HUES48 (cell line): Measurements from ENCODE around the gene CHDH.

Experiments used
- H3K27ac ChIP-seq: one replicate; pipeline ENCODE4 v1.7.0; 2013; ENCODE audit warnings: low read depth, low read length, inconsistent platforms
- H3K27me3 ChIP-seq: 2 replicates; pipeline ENCODE4 v1.6.1; 2013; ENCODE audit warnings: mild to moderate bottlenecking, low read length; ENCODE audit not compliant: control insufficient read depth, insufficient read depth
- H3K36me3 ChIP-seq: 2 replicates; pipeline ENCODE4 v1.6.1; 2013; ENCODE audit warnings: low read length; ENCODE audit not compliant: control insufficient read depth, insufficient read depth
- H3K4me1 ChIP-seq: 2 replicates; pipeline ENCODE4 v1.6.1; 2013; ENCODE audit warnings: mild to moderate bottlenecking, low read length; ENCODE audit not compliant: control insufficient read depth, insufficient read depth
- H3K4me3 ChIP-seq: 2 replicates; pipeline ENCODE4 v1.5.1; 2013; ENCODE audit warnings: mild to moderate bottlenecking, low read depth, low read length
- H3K9ac ChIP-seq: 2 replicates; pipeline ENCODE4 v1.6.1; 2013; ENCODE audit warnings: mild to moderate bottlenecking, low read depth, low read length, moderate library complexity
- H3K9me3 ChIP-seq: 2 replicates; pipeline ENCODE4 v1.6.1; 2013; ENCODE audit warnings: low read length; ENCODE audit not compliant: control insufficient read depth, insufficient read depth

Gene CHDH

DNA sequence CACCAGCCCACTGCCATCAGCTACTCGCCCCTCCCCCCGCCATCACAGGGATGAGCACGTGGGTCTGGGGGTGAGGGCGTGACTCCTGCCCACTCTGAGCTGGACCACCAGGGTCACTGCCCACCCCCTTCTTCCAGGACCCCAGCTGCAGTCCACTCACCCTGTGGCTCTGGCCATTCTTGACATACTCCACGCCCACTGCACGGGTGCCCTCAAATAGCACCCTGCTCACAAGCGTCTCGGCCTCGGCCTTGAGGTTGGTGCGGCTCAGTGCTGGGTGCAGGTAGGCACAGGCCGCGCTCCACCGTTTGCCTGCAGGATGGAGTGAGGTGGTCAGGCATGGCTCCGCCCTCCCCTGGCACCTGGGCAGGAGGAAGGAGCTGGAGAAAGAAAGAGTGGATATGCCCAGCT, 23.9 kb downstream of the CHDH start:
- H3K27ac ChIP-seq = no peak overlapping the region
- H3K9me3 ChIP-seq = no peaks in the 10 kb centered on the region
- no peak overlapping the region for H3K4me3 ChIP-seq
- H3K4me1 ChIP-seq = no peaks in the 10 kb centered on the region
- peaks cover 39% of the 10 kb centered on the region for H3K36me3 ChIP-seq
- no peak overlapping the region for H3K9ac ChIP-seq
- H3K27me3 ChIP-seq = no peaks in the 10 kb centered on the region

GRCh38 chr3:53821631-53822121, 24.5 kb downstream of the CHDH start:
- no peaks in the 10 kb centered on the region for H3K9me3 ChIP-seq
- H3K9ac ChIP-seq = no peak overlapping the region
- no peak overlapping the region for H3K27ac ChIP-seq
- no peaks in the 10 kb centered on the region for H3K4me1 ChIP-seq
- H3K4me3 ChIP-seq = no peak overlapping the region
- H3K36me3 ChIP-seq = peaks cover 42% of the 10 kb centered on the region
- no peaks in the 10 kb centered on the region for H3K27me3 ChIP-seq

- Histone ChIP-seq H3K4me1 (no peaks in the 10 kb centered on the region), H3K9ac (no peak overlapping the region), H3K27me3 (no peaks in the 10 kb centered on the region), H3K36me3 (peaks cover 47% of the 10 kb centered on the region), H3K4me3 (no peak overlapping the region), H3K9me3 (no peaks in the 10 kb centered on the region), H3K27ac (no peak overlapping the region)
These were observed 25.3 kb downstream of the CHDH start for GRCh38 chr3:53820756-53821580.

GRCh38 chr3:53820084-53820483, 26.1 kb downstream of the CHDH start:
- Histone ChIP-seq H3K9ac (no peak overlapping the region), H3K27ac (no peak overlapping the region), H3K9me3 (no peaks in the 10 kb centered on the region), H3K4me1 (no peaks in the 10 kb centered on the region), H3K4me3 (no peak overlapping the region), H3K27me3 (no peaks in the 10 kb centered on the region), H3K36me3 (peaks cover 49% of the 10 kb centered on the region)

GRCh38 chr3:53819163-53819868, 26.9 kb downstream of the CHDH start:
- H3K9me3 ChIP-seq = no peaks in the 10 kb centered on the region
- no peaks in the 10 kb centered on the region for H3K27me3 ChIP-seq
- H3K4me1 ChIP-seq = no peaks in the 10 kb centered on the region
- no peak overlapping the region for H3K4me3 ChIP-seq
- H3K27ac ChIP-seq = no peak overlapping the region
- H3K9ac ChIP-seq = no peak overlapping the region
- peaks cover 49% of the 10 kb centered on the region for H3K36me3 ChIP-seq

DNA sequence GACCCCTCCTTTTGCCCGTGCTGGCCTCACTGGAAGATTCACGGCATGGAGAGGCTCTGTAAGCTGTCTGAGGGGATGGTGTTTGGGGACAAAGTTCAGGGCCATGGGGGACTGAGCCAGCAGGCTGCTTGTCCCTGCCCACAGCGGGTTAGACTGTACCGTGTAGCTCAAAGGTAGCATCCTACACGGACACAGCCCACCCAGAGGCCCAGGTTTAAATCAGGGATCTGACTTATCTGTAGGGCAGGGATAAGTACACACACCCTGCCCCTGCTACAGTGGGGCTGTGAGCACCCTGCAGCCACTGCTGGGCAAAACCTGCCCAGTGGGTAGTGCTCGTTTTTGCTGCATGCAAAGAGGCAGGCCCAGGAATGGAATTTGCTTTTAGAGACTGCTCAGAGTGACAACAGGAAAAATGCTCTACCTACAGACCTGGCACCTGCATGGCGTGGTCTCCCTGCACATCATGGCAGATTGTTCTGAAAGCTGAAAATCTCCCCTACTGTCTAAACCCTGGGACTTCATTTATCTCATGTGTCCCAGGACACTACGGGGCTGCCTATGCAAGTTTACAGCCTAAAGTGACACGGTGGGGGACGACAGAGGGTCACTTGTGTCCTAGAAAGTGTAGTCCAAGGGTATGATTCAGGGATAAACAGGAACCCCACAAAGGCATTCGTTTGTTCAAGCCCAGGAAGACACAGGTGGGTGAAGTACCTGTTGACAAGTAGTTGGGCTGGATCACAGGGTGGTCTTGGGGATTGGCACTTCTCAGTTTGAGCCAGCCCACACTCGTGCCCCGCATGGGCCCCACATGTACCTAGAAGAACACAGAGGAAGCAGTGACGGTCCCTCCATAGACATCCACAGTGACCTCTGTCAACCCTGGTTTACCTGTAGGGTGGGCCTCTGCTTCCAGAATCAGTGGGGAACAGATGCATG, 27.7 kb downstream of the CHDH start:
- Histone ChIP-seq H3K9ac (no peak overlapping the region), H3K36me3 (peaks cover 49% of the 10 kb centered on the region), H3K4me3 (no peak overlapping the region), H3K27ac (no peak overlapping the region), H3K4me1 (no peaks in the 10 kb centered on the region), H3K27me3 (no peaks in the 10 kb centered on the region), H3K9me3 (no peaks in the 10 kb centered on the region)

DNA sequence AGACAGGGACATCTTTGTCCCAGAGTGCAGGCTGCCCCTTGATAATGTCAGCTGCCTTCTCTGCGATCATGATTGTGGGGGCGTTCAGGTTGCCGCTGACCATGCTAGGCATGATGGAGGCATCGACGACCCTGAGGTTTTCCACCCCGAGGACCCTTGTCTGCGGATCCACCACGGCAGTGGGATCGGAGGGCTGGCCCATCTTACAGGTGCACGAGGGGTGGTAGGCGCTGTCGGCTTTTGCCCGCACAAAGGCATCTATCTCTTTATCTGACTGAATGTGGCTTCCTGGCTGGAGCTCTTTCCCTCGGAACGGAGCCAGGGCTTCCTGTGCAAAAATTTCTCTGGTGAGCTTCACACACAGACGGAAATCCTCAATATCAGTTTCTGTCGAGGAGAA, 28.4 kb downstream of the CHDH start:
- Histone ChIP-seq H3K36me3 (peaks cover 47% of the 10 kb centered on the region), H3K9me3 (no peaks in the 10 kb centered on the region), H3K27ac (no peak overlapping the region), H3K4me1 (no peaks in the 10 kb centered on the region), H3K27me3 (no peaks in the 10 kb centered on the region), H3K9ac (no peak overlapping the region), H3K4me3 (no peak overlapping the region)

DNA sequence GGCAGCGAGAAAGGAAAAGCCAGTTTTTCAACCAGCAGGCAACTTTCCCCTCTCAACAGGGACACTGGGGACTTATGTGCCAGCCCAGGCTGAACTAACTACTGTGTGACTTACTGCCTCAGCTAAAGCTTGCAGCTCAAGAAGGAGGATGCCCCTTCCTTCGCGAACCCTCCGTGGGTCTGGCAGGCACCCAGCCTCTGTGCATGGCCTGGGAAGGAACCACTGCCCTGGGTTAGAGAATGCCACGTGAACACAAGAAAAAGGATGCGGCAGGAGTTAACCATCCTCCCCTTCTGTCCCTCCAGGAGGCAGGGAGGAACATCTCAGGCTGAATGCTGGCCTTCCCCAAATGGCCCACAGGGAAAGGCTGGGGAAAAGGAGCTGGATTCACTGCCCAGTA, 29.0 kb downstream of the CHDH start:
- H3K4me3 ChIP-seq = no peak overlapping the region
- H3K27ac ChIP-seq = no peak overlapping the region
- H3K36me3 ChIP-seq = peaks cover 45% of the 10 kb centered on the region
- no peak overlapping the region for H3K9ac ChIP-seq
- H3K27me3 ChIP-seq = no peaks in the 10 kb centered on the region
- H3K9me3 ChIP-seq = no peaks in the 10 kb centered on the region
- H3K4me1 ChIP-seq = no peaks in the 10 kb centered on the region

- Histone ChIP-seq H3K4me3 (no peak overlapping the region), H3K9me3 (no peaks in the 10 kb centered on the region), H3K27me3 (no peaks in the 10 kb centered on the region), H3K27ac (no peak overlapping the region), H3K9ac (no peak overlapping the region), H3K4me1 (no peaks in the 10 kb centered on the region), H3K36me3 (peaks cover 45% of the 10 kb centered on the region)
These were observed 29.8 kb downstream of the CHDH start for GRCh38 chr3:53816425-53816824.

- H3K9ac ChIP-seq = no peak overlapping the region
- H3K27ac ChIP-seq = no peak overlapping the region
- no peaks in the 10 kb centered on the region for H3K4me1 ChIP-seq
- H3K9me3 ChIP-seq = no peaks in the 10 kb centered on the region
- H3K27me3 ChIP-seq = no peaks in the 10 kb centered on the region
- H3K4me3 ChIP-seq = no peak overlapping the region
- H3K36me3 ChIP-seq = peaks cover 41% of the 10 kb centered on the region
These were observed 30.6 kb downstream of the CHDH start for GRCh38 chr3:53815651-53816050.
